Measurements from ENCODE around the gene SULT1C2. TPM values are rescaled to one million over a fixed set of nuclear protein-coding genes. Genes with fewer than 3 reads are reported as not detected.
A peak's percentile ranks its signal among the peaks of the same experiment; 100 is the strongest.

SULT1C2 gene
- total RNA-seq, 1 donor from 2014 or later, result not detected

GRCh38 chr2:108309903-108310302 is 21.2 kb downstream of the SULT1C2 start:
- H3K27ac Mint-ChIP-seq, result no peak overlapping the region
- peaks cover 5% of the 10 kb centered on the region for H3K9me3 Mint-ChIP-seq
- no peak overlapping the region for H3K4me3 Mint-ChIP-seq
- no peak for DNase-seq (ENCODE audit: low spot score in 2 of 2, unreplicated experiment in 2 of 2)
- TF ChIP-seq CTCF (IDR thresholded peaks at IDR 0.05; ENCODE audit: unreplicated experiment), result no peak
- H3K4me1 Mint-ChIP-seq, result peaks cover 7% of the 10 kb centered on the region
- peaks cover 1% of the 10 kb centered on the region for H3K36me3 Mint-ChIP-seq
- H3K27me3 Mint-ChIP-seq (ENCODE audit: low read depth), result peaks cover 53% of the 10 kb centered on the region

GRCh38 chr2:108314586-108315296 is 26.0 kb downstream of the SULT1C2 start:
- Mint-ChIP-seq H3K4me1 (peaks cover 35% of the 10 kb centered on the region), H3K36me3 (peaks cover 1% of the 10 kb centered on the region), H3K27me3 (ENCODE audit: low read depth) (peaks cover 46% of the 10 kb centered on the region), H3K27ac (no peak overlapping the region), H3K4me3 (no peak overlapping the region), H3K9me3 (peaks cover 5% of the 10 kb centered on the region)
- TF ChIP-seq CTCF (IDR thresholded peaks at IDR 0.05; ENCODE audit: unreplicated experiment), result no peak
- DNase-seq (ENCODE audit: low spot score in 2 of 2, unreplicated experiment in 2 of 2), result no peak

- Mint-ChIP-seq H3K4me1 (peaks cover 35% of the 10 kb centered on the region), H3K27ac (peak overlapping the region; percentile 83), H3K27me3 (ENCODE audit: low read depth) (peaks cover 41% of the 10 kb centered on the region), H3K9me3 (peaks cover 5% of the 10 kb centered on the region), H3K4me3 (peak overlapping the region; percentile 12), H3K36me3 (peaks cover 1% of the 10 kb centered on the region)
- no peak for DNase-seq (ENCODE audit: low spot score in 2 of 2, unreplicated experiment in 2 of 2)
- no peak for TF ChIP-seq CTCF (IDR thresholded peaks at IDR 0.05; ENCODE audit: unreplicated experiment)
Observed at GRCh38 chr2:108315444-108315934, 26.8 kb downstream of the SULT1C2 start.

GRCh38 chr2:108316033-108316432 is 27.3 kb downstream of the SULT1C2 start:
- H3K4me3 Mint-ChIP-seq, result no peak overlapping the region
- H3K4me1 Mint-ChIP-seq, result peaks cover 35% of the 10 kb centered on the region
- H3K36me3 Mint-ChIP-seq, result peaks cover 1% of the 10 kb centered on the region
- peak overlapping the region; percentile 9 for H3K27ac Mint-ChIP-seq
- TF ChIP-seq CTCF (IDR thresholded peaks at IDR 0.05; ENCODE audit: unreplicated experiment), result no peak
- peaks cover 39% of the 10 kb centered on the region for H3K27me3 Mint-ChIP-seq (ENCODE audit: low read depth)
- no peak for DNase-seq (ENCODE audit: low spot score in 2 of 2, unreplicated experiment in 2 of 2)
- peaks cover 2% of the 10 kb centered on the region for H3K9me3 Mint-ChIP-seq

- H3K9me3 Mint-ChIP-seq, result no peaks in the 10 kb centered on the region
- H3K4me1 Mint-ChIP-seq, result peaks cover 35% of the 10 kb centered on the region
- H3K36me3 Mint-ChIP-seq, result no peaks in the 10 kb centered on the region
- TF ChIP-seq CTCF (IDR thresholded peaks at IDR 0.05; ENCODE audit: unreplicated experiment), result no peak
- DNase-seq (ENCODE audit: low spot score in 2 of 2, unreplicated experiment in 2 of 2), result no peak
- peak overlapping the region; percentile 5 for H3K4me3 Mint-ChIP-seq
- H3K27me3 Mint-ChIP-seq (ENCODE audit: low read depth), result peaks cover 44% of the 10 kb centered on the region
- peak overlapping the region; percentile 9 for H3K27ac Mint-ChIP-seq
Observed at GRCh38 chr2:108316461-108317258, 28.0 kb downstream of the SULT1C2 start.

Data from mesothelial cell of epicardium (in vitro differentiated cells).